Nephron progenitor cell (in vitro differentiated cells): ENCODE measurements around the gene TTLL13.

Source experiments
- DNase-seq: peaks from one replicate; pipeline ENCODE4 v3.0.0; 2021
- H3K27ac Mint-ChIP-seq: 2 replicates; pipeline ENCODE4 v1.8.0; 2021; ENCODE audit warnings: mild to moderate bottlenecking, moderate library complexity, mixed read lengths
- H3K27me3 Mint-ChIP-seq: 2 replicates; pipeline ENCODE4 v1.8.0; 2021; ENCODE audit warnings: mild to moderate bottlenecking, low read depth, mixed read lengths; ENCODE audit not compliant: poor library complexity
- H3K36me3 Mint-ChIP-seq: 2 replicates; pipeline ENCODE4 v1.8.0; 2021; ENCODE audit warnings: low read depth, mixed read lengths
- H3K4me1 Mint-ChIP-seq: 2 replicates; pipeline ENCODE4 v1.8.0; 2021; ENCODE audit warnings: mixed read lengths
- H3K4me3 Mint-ChIP-seq: 2 replicates; pipeline ENCODE4 v1.8.0; 2021; ENCODE audit warnings: mild to moderate bottlenecking, moderate library complexity, mixed read lengths
- H3K9me3 Mint-ChIP-seq: 2 replicates; pipeline ENCODE4 v1.8.0; 2021; ENCODE audit warnings: mild to moderate bottlenecking, moderate library complexity, mixed read lengths
- TF ChIP-seq, protein P1 (sequence below): fragments of 200-600 bp; sonication (generic); IDR thresholded peaks from 2 replicates; pipeline ENCODE4 v1.5.0; 2021; ENCODE audit warnings: antibody characterized with exemption

Gene TTLL13

DNA sequence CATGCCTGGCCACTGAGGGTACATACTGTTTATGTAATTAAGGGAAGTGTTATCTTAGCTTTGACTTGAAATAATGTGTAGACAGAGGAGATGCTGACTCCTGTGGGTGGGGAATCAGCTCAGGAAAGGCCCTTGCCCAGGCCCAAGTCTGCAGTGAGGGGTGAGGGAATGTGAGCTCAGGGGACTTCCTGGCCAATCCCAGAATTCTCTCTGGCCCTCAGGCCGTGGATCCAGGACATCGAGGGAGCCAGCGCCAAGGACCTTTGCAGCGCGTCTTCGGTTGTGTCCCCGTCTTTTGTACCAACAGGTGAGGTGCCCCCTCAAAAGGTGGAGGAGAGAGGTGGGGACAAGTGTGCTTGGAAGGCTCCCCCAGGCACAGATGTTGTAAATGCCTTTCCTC is 22.0 kb upstream of the TTLL13 start:
- no peaks in the 10 kb centered on the region for H3K9me3 Mint-ChIP-seq
- DNase-seq: no peak
- H3K36me3 Mint-ChIP-seq: peaks cover 44% of the 10 kb centered on the region
- peaks cover 10% of the 10 kb centered on the region for H3K27me3 Mint-ChIP-seq
- H3K27ac Mint-ChIP-seq: peak overlapping the region; percentile 61
- H3K4me1 Mint-ChIP-seq: peaks cover 14% of the 10 kb centered on the region
- TF ChIP-seq, protein P1, sequence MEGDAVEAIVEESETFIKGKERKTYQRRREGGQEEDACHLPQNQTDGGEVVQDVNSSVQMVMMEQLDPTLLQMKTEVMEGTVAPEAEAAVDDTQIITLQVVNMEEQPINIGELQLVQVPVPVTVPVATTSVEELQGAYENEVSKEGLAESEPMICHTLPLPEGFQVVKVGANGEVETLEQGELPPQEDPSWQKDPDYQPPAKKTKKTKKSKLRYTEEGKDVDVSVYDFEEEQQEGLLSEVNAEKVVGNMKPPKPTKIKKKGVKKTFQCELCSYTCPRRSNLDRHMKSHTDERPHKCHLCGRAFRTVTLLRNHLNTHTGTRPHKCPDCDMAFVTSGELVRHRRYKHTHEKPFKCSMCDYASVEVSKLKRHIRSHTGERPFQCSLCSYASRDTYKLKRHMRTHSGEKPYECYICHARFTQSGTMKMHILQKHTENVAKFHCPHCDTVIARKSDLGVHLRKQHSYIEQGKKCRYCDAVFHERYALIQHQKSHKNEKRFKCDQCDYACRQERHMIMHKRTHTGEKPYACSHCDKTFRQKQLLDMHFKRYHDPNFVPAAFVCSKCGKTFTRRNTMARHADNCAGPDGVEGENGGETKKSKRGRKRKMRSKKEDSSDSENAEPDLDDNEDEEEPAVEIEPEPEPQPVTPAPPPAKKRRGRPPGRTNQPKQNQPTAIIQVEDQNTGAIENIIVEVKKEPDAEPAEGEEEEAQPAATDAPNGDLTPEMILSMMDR: no peak
- no peak overlapping the region for H3K4me3 Mint-ChIP-seq

DNA sequence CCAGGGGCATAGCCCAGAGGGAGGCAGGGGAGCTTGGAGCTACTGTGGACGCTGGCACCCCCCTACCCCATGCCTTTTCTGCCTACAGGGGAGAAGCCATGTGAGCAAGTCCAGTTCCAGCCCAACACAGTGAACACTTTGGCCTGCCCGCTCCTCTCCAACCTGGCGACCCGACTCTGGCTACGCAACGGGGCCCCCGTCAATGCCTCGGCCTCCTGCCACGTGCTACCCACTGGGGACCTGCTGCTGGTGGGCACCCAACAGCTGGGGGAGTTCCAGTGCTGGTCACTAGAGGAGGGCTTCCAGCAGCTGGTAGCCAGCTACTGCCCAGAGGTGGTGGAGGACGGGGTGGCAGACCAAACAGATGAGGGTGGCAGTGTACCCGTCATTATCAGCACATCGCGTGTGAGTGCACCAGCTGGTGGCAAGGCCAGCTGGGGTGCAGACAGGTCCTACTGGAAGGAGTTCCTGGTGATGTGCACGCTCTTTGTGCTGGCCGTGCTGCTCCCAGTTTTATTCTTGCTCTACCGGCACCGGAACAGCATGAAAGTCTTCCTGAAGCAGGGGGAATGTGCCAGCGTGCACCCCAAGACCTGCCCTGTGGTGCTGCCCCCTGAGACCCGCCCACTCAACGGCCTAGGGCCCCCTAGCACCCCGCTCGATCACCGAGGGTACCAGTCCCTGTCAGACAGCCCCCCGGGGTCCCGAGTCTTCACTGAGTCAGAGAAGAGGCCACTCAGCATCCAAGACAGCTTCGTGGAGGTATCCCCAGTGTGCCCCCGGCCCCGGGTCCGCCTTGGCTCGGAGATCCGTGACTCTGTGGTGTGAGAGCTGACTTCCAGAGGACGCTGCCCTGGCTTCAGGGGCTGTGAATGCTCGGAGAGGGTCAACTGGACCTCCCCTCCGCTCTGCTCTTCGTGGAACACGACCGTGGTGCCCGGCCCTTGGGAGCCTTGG is 21.3 kb upstream of the TTLL13 start:
- no peak overlapping the region for H3K27ac Mint-ChIP-seq
- no peak for DNase-seq
- peaks cover 10% of the 10 kb centered on the region for H3K27me3 Mint-ChIP-seq
- TF ChIP-seq, protein P1: no peak
- peaks cover 21% of the 10 kb centered on the region for H3K4me1 Mint-ChIP-seq
- no peak overlapping the region for H3K4me3 Mint-ChIP-seq
- H3K9me3 Mint-ChIP-seq: no peaks in the 10 kb centered on the region
- H3K36me3 Mint-ChIP-seq: peaks cover 40% of the 10 kb centered on the region

DNA sequence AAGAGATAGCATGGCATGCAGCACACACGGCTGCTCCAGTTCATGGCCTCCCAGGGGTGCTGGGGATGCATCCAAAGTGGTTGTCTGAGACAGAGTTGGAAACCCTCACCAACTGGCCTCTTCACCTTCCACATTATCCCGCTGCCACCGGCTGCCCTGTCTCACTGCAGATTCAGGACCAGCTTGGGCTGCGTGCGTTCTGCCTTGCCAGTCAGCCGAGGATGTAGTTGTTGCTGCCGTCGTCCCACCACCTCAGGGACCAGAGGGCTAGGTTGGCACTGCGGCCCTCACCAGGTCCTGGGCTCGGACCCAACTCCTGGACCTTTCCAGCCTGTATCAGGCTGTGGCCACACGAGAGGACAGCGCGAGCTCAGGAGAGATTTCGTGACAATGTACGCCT is 20.4 kb upstream of the TTLL13 start:
- H3K27ac Mint-ChIP-seq: peak overlapping the region; percentile 20

DNA sequence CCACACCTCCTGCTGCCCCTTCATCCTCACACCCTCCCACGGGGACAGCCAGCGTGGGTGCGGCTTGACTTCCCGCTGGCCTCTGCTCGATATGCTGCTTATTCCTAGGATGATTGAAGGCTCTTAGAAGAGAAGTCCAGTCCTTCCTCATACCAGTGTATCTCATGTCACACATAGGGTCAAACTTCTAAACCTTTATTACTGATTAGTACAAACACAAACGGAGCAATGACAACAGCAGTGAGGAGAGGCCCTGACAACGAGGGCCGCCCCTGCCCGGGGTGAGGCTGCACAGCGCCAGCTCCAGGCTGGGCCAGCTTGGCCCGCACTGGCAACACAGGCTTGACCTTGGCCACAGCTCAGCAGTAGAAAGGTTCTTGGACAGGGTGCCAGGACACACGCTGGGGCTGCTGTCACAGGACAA is 19.3 kb upstream of the TTLL13 start:
- H3K4me1 Mint-ChIP-seq: peaks cover 31% of the 10 kb centered on the region
- peaks cover 10% of the 10 kb centered on the region for H3K27me3 Mint-ChIP-seq
- H3K9me3 Mint-ChIP-seq: no peaks in the 10 kb centered on the region
- H3K4me3 Mint-ChIP-seq: no peak overlapping the region
- TF ChIP-seq, protein P1: no peak
- DNase-seq: no peak
- H3K27ac Mint-ChIP-seq: no peak overlapping the region
- peaks cover 27% of the 10 kb centered on the region for H3K36me3 Mint-ChIP-seq

More for the DNA sequence above, 20.4 kb upstream of the TTLL13 start:
- H3K36me3 Mint-ChIP-seq: peaks cover 34% of the 10 kb centered on the region
- peaks cover 10% of the 10 kb centered on the region for H3K27me3 Mint-ChIP-seq
- peaks cover 22% of the 10 kb centered on the region for H3K4me1 Mint-ChIP-seq
- no peaks in the 10 kb centered on the region for H3K9me3 Mint-ChIP-seq
- TF ChIP-seq, protein P1: no peak
- H3K4me3 Mint-ChIP-seq: no peak overlapping the region
- DNase-seq: no peak

DNA sequence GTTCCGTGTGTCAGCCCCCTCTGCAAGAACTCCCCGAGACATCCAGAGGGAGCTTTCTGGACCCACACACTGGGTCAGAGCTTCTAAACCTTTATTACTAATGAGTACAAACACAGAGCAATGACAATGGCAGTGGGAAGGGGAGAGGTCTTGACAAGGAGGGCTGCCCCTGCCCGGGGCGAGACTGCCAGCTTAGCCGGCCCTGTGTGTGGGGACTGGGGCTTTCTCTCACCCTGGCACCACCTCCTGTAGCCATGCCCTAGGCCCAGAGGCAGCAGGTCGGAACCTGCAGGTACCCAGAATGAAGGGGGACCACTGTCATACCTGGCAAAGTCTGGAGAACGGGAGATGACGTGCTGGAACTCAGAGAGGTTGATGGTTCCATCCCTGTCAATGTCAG is 18.7 kb upstream of the TTLL13 start:
- peaks cover 10% of the 10 kb centered on the region for H3K27me3 Mint-ChIP-seq
- H3K4me3 Mint-ChIP-seq: no peak overlapping the region
- no peak overlapping the region for H3K27ac Mint-ChIP-seq
- DNase-seq: no peak
- H3K4me1 Mint-ChIP-seq: peaks cover 32% of the 10 kb centered on the region
- TF ChIP-seq, protein P1: no peak
- H3K36me3 Mint-ChIP-seq: peaks cover 27% of the 10 kb centered on the region
- no peaks in the 10 kb centered on the region for H3K9me3 Mint-ChIP-seq
